ENCODE results near the gene MMP3.
A peak's percentile ranks its signal among the peaks of the same experiment; 100 is the strongest.

Gene MMP3

DNA sequence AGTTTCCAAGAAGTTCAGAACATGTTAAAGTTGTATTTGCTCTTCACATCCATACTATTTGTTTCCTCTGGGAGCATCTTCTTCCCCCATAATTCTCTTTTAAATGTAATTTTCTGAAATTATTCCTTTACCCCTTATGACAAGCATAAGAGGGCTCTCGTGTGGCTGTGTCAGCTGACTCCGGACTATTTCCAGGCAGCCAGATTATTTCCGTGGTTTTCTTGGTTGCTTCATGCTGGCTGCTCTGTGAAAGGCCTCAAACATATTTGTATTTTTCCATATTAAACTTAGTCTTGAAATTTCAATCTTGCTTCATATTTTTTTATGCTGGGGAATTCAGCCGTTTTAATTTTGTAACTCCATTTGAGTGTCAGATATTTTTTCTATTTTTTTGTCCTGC, 42.6 kb downstream of the MMP3 start:
- TF ChIP-seq YY1 (IDR thresholded peaks at IDR 0.05; ENCODE audit: low read depth), result no peak
- no peak for TF ChIP-seq USF1 (IDR thresholded peaks at IDR 0.05)
- no peak for TF ChIP-seq RAD21 (IDR thresholded peaks at IDR 0.05; ENCODE audit: low read depth)
- no peak for TF ChIP-seq ZBTB7A (IDR thresholded peaks at IDR 0.05; ENCODE audit: low read depth)
- TF ChIP-seq TEAD4 (IDR thresholded peaks at IDR 0.05), result no peak
- no peak for TF ChIP-seq EP300 (IDR thresholded peaks at IDR 0.05; ENCODE audit: borderline replicate concordance)
- TF ChIP-seq TCF12 (IDR thresholded peaks at IDR 0.05; ENCODE audit: low read depth), result no peak
- TF ChIP-seq CEBPB (IDR thresholded peaks at IDR 0.05), result no peak
- no peak for TF ChIP-seq EGR1 (IDR thresholded peaks at IDR 0.05)
- TF ChIP-seq, protein P1, sequence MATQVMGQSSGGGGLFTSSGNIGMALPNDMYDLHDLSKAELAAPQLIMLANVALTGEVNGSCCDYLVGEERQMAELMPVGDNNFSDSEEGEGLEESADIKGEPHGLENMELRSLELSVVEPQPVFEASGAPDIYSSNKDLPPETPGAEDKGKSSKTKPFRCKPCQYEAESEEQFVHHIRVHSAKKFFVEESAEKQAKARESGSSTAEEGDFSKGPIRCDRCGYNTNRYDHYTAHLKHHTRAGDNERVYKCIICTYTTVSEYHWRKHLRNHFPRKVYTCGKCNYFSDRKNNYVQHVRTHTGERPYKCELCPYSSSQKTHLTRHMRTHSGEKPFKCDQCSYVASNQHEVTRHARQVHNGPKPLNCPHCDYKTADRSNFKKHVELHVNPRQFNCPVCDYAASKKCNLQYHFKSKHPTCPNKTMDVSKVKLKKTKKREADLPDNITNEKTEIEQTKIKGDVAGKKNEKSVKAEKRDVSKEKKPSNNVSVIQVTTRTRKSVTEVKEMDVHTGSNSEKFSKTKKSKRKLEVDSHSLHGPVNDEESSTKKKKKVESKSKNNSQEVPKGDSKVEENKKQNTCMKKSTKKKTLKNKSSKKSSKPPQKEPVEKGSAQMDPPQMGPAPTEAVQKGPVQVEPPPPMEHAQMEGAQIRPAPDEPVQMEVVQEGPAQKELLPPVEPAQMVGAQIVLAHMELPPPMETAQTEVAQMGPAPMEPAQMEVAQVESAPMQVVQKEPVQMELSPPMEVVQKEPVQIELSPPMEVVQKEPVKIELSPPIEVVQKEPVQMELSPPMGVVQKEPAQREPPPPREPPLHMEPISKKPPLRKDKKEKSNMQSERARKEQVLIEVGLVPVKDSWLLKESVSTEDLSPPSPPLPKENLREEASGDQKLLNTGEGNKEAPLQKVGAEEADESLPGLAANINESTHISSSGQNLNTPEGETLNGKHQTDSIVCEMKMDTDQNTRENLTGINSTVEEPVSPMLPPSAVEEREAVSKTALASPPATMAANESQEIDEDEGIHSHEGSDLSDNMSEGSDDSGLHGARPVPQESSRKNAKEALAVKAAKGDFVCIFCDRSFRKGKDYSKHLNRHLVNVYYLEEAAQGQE (IDR thresholded peaks at IDR 0.05; ENCODE audit: low read depth), result no peak
- TF ChIP-seq MAX (IDR thresholded peaks at IDR 0.05), result no peak
- TF ChIP-seq CREB1 (IDR thresholded peaks at IDR 0.05; ENCODE audit: low read depth), result no peak
- no peak for TF ChIP-seq FOXM1 (IDR thresholded peaks at IDR 0.05; ENCODE audit: borderline replicate concordance, low read depth)

GRCh38 chr11:102799681-102800340, 43.6 kb downstream of the MMP3 start:
- no peak for TF ChIP-seq MAX (IDR thresholded peaks at IDR 0.05)
- TF ChIP-seq TCF12 (IDR thresholded peaks at IDR 0.05; ENCODE audit: low read depth), result no peak
- TF ChIP-seq EGR1 (IDR thresholded peaks at IDR 0.05), result no peak
- TF ChIP-seq TEAD4 (IDR thresholded peaks at IDR 0.05), result no peak
- TF ChIP-seq RAD21 (IDR thresholded peaks at IDR 0.05; ENCODE audit: low read depth), result no peak
- no peak for TF ChIP-seq CREB1 (IDR thresholded peaks at IDR 0.05; ENCODE audit: low read depth)
- TF ChIP-seq ZBTB7A (IDR thresholded peaks at IDR 0.05; ENCODE audit: low read depth), result no peak
- TF ChIP-seq, protein P1 (IDR thresholded peaks at IDR 0.05; ENCODE audit: low read depth), result no peak
- no peak for TF ChIP-seq FOXM1 (IDR thresholded peaks at IDR 0.05; ENCODE audit: borderline replicate concordance, low read depth)
- no peak for TF ChIP-seq USF1 (IDR thresholded peaks at IDR 0.05)
- no peak for TF ChIP-seq CEBPB (IDR thresholded peaks at IDR 0.05)
- no peak for TF ChIP-seq YY1 (IDR thresholded peaks at IDR 0.05; ENCODE audit: low read depth)
- TF ChIP-seq TAF1 (IDR thresholded peaks at IDR 0.05; ENCODE audit: low read depth), result no peak
- no peak for TF ChIP-seq EP300 (IDR thresholded peaks at IDR 0.05; ENCODE audit: borderline replicate concordance)
- TF ChIP-seq NFIC (IDR thresholded peaks at IDR 0.05), result no peak

DNA sequence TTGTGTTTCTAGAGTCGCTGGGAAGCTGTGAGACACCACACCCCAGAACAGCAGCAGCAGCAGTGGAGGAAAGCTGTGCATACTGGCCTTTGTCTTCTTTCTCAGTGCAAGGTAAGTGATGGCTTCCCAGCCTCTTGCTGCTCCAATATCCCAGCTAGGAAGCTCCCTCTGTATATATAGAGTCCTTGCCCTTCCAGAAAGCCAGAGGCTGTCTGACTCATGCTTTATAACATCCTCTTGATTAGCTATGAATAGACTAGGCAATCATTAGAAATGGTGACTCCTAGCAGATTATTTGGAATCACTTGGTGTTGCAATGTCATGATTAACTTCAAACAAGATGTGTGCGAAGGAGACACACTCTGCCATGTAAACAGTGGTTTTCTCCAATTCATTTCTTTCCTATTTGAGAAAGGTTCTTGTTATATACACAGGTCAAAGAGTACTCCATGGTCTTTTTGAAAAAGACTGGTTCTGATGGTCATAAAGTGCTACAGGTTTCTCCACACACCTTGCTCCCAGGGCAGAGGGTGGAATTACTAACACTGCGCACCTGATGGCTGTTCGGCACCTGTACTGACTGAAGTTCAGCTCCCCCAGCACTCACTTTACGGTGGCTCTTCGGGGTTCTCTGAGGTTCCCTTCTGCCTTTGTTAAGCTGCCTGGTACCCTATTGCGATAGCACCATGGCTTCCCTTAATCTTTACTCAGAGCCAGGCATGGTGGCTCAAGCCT, 45.2 kb downstream of the MMP3 start, which contains the start of gene MMP1:
Gene MMP1 (minus strand): TSS at position 149 of the 735 bp plus-strand sequence. CDS start 68 bp downstream, at position 81.
- TF ChIP-seq ZBTB7A (IDR thresholded peaks at IDR 0.05; ENCODE audit: low read depth), result no peak
- no peak for TF ChIP-seq TEAD4 (IDR thresholded peaks at IDR 0.05)
- no peak for TF ChIP-seq EP300 (IDR thresholded peaks at IDR 0.05; ENCODE audit: borderline replicate concordance)
- TF ChIP-seq TCF12 (IDR thresholded peaks at IDR 0.05; ENCODE audit: low read depth), result no peak
- TF ChIP-seq FOXM1 (IDR thresholded peaks at IDR 0.05; ENCODE audit: borderline replicate concordance, low read depth), result no peak
- TF ChIP-seq EGR1 (IDR thresholded peaks at IDR 0.05), result no peak
- TF ChIP-seq YY1 (IDR thresholded peaks at IDR 0.05; ENCODE audit: low read depth), result no peak
- TF ChIP-seq MAX (IDR thresholded peaks at IDR 0.05), result no peak

GRCh38 chr11:102794382-102794781, 49.0 kb downstream of the MMP3 start:
- TF ChIP-seq USF1 (IDR thresholded peaks at IDR 0.05) (no peak), RAD21 (IDR thresholded peaks at IDR 0.05; ENCODE audit: low read depth) (peak; percentile 25; the same call in 1 of the 2 replicates)
